RKO (cell line): Measurements from ENCODE around the gene MTERF4.

Experiments used
- DNase-seq: peaks from one replicate; pipeline ENCODE4 v3.0.0-alpha.2; 2016; ENCODE audit warnings: low spot score

MTERF4 gene

GRCh38 chr2:241133436-241133820 lies 31.3 kb upstream of the MTERF4 start:
- no peak for DNase-seq

GRCh38 chr2:241132538-241133435 lies 30.7 kb upstream of the MTERF4 start:
- DNase-seq, result no peak

GRCh38 chr2:241131531-241131930 lies 29.4 kb upstream of the MTERF4 start:
- DNase-seq, result no peak

GRCh38 chr2:241130316-241130715 lies 28.2 kb upstream of the MTERF4 start:
- DNase-seq, result no peak

DNA sequence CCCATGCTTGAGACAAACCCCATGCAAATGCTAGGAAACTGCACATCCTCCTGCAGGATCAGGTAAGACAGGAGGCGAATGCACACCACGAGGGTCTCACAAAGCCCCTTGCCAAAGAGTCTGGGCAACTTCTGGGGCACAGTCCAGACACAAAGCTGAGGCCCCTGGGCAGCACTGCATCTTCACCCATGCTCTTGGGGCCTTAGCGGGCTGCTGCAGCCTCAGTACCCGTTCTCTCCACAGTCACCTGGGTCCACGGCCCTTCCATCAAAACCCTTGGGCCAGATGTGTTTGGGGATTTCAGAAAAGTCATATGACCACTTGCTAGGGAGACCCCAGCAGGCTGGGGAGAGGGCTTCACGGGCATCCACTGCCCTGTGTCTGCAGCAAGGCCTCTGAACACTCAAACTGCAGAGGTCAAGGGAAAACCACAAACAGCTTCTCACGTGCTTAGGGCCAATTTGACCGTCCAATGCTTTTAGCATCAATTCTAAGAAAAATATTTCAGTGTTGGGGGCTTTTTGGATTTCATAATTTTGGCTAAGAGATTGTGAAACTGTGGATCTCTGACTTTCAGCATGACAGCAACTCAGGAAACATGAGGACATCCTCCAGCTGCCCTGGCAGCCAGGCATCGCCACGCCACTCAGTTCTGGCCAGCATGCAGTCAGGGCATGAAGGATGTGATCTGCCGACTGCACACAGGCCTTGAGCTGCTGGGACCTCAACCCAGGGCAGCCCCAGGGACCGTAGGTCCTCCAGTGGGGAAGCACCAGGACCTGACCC lies 27.2 kb upstream of the MTERF4 start:
- DNase-seq, result no peak

DNA sequence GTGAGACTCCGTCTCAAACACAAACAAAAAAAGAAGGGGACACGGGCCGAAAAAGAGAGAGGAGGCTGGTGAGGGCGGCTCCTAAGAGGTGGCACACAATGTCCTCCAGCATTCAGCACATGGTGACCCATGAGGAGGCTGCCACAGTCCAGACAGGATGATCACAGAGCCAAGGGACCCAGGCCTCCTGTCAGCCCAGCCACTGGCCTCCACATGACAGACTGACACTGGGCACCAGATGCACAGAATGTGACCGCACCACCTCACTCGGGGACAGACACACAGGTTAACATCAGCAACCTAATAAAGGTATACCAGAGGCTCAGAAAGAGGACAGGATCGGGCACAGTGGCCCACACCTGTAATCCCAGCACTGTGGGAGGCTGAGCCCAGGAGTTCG lies 26.2 kb upstream of the MTERF4 start:
- no peak for DNase-seq

DNA sequence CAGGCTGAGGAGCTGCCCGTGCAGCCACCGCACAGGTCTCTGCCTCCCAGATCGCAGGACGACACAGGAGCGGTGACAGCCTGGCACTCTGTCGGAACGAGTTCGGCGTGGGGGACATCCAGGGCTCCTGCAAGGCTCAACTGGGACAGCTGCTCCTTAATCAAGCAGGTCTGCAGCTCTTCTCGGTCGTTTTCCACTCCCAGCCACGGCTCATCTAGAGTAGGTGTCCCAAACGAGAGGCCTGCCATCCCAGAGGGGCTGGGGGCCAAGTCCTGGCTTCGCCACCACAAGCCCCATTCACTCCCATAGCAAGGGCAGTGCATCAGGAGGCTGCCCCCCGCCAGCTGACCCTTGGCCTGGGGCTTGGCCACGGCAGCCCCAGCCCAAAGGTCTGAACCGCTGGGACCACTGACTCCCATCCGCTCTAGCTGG lies 24.7 kb upstream of the MTERF4 start:
- no peak for DNase-seq

- no peak for DNase-seq
These were observed 24.1 kb upstream of the MTERF4 start for GRCh38 chr2:241126201-241126611.

GRCh38 chr2:241125626-241126025 lies 23.5 kb upstream of the MTERF4 start:
- DNase-seq, result no peak

DNA sequence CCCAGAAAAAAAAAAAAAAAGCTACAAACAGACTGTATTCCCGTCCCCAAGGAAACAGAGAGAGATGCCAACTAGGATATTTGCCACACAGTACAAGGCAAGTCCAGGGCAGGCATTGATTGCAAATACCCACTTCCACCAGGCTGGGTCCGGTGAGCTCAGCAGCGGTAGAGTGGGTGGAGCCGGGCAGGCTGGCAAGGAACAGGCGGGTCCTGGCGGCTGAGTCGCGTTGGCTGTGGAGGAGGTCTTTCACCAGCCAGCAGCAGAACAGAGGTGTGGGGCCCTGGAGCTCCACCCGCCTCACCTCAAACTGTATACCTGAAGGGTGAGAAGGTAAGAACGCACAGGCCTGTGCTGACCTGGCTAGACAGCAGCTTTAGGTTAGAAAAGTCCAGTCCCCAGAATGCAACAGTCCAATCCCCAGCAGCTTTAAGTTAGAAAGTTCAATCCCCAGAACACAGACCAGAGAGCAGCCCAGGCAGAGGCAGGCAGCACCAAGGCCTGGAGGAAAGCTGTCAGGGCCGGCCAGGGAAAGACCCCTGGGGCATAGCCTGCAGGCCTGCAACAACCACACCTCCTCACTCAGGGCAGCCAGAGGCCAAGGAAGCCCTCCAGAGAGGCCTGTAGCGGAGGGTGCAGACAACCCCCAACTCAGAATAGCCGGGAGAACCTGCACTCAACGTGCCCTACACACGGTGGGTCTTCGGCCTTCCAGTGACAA lies 21.9 kb upstream of the MTERF4 start:
- DNase-seq, result no peak

DNA sequence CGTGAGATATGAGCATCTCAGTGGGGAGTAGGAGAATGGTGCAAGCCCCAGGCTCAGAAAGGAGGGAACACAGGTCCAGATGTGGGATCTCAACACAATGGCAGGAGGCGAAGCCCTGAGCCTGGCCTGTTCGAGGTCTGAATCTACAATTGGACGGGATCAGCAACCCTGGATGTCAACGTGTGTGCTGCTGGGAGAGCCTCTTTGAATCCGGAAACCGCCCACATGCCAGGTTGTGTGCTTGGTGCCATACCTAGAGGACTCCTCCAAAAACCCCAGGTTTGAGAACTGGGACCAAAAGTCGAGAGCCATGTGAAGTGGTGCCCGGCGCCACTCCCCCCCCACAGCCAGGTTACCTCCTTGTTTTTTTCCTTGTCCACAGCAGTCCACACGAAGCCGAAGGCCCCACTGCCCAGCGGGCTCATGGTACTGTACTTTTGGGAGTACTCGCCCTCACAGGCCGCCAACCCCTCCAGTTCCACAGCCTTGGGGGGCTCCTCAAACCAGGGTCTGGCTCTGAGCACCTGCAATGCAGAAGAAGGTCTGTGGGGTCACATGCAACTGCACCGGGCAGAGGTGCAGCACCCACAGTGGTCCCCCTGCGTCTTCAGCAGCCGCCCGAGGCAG lies 20.4 kb upstream of the MTERF4 start:
- no peak for DNase-seq

DNA sequence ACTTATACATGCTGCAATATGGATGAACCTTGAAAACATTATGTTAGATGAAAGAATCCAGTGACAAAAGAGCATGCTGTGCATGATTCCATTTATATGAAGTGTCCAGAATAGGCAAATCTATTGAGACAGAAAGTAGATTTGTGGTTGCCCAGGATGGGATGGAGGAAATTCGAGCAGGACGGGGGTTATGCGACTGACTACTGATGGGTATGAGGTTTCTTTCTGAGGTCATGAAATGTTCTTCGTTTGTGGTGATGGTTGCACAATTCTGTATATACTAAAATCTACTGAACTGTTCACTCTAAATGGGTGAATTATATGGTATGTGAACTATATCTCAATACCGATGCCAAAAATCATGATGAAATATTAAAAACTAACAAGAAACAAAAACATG lies 18.9 kb upstream of the MTERF4 start:
- DNase-seq, result no peak

DNA sequence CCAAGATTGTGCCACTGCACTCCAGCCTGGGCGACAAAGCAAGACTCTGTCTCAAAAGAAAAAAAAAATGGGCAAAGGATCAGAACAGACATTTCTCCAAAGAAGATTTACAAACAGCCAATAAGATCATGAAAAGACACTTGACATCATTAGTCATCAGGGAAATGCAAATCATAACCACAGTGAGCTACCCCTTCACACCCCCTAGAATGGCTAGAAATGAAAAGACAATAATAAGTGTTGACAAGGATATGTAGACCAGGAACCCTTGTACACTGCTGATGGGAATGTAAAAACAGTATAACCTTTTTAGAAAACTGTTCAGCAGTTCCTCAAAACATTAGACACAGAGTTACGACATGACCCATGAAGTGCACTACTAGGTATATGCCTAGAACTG lies 18.4 kb upstream of the MTERF4 start:
- DNase-seq, result peak; percentile 46

DNA sequence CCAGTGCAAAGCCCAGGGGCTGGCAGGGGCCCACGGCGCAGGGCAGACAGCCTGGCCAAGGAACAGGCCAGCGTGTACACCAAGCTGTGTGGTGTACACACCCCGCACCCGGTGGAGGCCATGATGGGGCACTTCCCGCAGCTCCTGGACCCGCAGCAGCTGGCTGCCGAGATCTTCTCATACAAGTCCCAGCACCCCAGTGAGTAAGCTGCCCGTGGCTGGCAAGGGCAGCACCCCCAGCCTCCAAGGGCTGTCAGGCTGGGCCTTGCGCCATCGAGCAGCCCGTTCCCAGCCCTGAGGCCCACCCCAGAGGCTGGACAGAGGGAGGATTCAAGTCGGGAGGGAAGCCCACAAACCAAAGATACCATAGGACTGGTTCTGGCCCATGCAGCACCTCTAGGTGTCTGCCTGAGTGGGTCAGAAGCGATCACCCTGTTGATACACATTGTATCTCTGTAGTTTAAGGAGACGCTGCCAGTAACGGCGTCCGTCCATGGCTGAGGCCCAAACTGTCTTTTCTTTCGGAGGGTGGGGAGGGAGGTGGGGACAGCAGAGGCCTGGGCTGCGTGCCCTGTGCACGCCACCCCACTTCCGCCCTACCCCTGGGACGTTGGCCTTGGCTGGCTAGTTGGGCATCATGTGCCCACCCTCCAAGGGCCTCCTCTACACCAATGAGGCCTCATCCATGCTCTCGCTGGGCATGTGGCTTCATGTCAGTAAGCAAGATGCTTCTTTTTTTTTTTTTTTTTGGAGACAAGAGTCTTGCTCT lies 16.8 kb upstream of the MTERF4 start:
- no peak for DNase-seq

DNA sequence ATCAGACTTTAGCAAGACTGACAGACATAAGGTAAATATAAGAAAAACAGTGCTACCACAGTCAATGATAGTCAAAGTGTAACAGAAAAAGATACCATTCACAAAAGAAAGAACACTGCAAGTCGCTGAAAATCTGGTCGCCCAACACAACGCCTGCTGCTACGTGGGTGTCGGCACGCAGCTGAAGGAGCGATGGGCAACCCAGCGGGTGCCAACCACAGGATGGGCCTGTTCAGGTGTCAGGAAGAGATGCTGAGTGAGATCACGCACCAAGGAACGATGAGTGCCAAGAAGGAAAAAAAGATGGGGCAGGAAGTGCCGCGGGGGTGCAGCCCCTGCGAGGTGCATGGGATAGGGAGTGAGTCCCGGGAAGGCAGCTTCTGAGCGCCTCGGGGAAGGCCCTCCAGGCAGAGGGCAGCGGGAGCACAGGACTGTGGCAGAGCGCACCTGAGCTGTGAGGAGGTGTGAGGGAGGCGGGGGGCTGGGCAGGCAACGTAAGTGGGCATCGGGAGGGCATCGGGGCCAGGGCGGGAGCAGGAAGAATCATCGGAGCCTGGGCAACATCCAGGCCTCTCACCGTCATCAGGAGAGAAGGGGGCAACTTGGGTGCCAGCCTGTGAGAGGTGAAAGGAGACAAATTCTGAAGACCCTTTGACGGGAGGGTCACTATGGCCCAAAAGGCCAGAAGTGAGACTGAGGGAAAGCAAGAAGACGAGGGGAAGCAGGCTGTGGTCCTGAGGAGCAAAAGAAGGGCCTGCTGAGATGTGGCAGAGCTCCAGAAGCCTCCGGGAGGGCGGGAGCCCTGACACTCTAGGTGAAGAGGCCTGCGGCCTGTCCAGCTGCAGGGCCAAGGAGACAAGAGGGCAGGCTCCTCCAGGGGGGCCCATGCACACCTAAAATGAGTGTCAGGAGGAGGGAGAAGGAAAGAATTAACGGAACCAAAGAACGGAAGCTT lies 14.8 kb upstream of the MTERF4 start:
- no peak for DNase-seq

GRCh38 chr2:241115361-241115760 lies 13.3 kb upstream of the MTERF4 start:
- DNase-seq, result no peak

GRCh38 chr2:241114836-241115235 lies 12.7 kb upstream of the MTERF4 start:
- DNase-seq, result no peak

GRCh38 chr2:241112592-241112991 lies 10.5 kb upstream of the MTERF4 start:
- no peak for DNase-seq

DNA sequence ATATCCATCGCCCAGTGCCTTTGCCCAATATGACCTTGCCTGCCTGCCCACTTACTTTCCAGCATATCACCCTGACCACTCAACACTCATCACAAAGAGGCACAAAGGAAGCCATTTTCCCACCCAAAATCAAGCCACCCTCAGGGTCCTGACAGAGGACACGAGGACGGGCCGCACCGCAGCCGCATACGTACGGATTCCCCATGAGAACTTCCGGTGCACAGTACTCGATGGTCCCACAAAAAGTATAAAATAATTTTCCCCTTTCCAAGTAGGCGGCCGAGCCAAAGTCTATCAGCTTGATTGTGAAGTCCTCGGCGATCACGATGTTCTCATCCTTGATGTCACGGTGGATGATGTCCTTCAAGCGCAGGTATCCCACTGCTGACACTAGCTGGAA lies 10.0 kb upstream of the MTERF4 start:
- no peak for DNase-seq

DNA sequence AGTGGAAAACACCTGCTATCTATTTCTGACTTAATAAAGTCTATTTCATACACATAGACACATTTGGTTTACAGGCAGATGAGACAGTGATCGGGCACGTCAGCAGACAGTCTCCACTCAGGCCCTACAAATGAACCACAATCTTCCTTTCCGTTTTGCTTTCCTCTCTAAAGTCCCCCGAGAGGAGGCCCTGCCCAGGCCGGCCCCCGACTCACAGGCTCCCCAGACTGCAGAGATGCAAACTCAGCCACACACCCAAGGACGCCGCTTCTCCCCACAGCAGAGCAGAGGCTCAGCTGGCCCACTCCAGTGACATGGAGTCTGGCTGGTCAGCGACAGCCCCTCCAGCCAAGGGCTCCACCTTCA lies 9.3 kb upstream of the MTERF4 start:
- DNase-seq, result no peak
